PC-3 (cell line): ENCODE measurements around the gene TAOK1. TPM values are rescaled to one million over a fixed set of nuclear protein-coding genes. Genes with fewer than 3 reads are reported as not detected.

Experiments
- ATAC-seq: fragments of 200-7000 bp; cut with Tn5 transposase; 2 replicates; pipeline ENCODE4 v1.9.1; 2020; ENCODE audit warnings: mild to moderate bottlenecking, moderate library complexity
- BruUV-seq: library from RNA; stranded (reverse); fragments of 400-500 nt; replicated peaks from 2 replicates; lab custom pipeline; 2021; lab: Mats Ljungman, UMichigan
- CTCF ChIA-PET: fragments of 300-600 bp; sonication (Branson Sonifier 250); formaldehyde crosslinking; loops from one replicate; lab custom pipeline; 2022; ENCODE audit warnings: antibody characterized with exemption; lab: Charles Lee
- POLR2A ChIA-PET: fragments of 300-600 bp; sonication (Branson Sonifier 250); formaldehyde crosslinking; loops from one replicate; lab custom pipeline; 2022; ENCODE audit warnings: antibody characterized with exemption; ENCODE audit not compliant: unreplicated experiment; lab: Charles Lee
- DNase-seq: peaks from one replicate; pipeline ENCODE4 v3.0.0-alpha.2; 2015
- H2AFZ ChIP-seq: fragments of 300-600 bp; sonication (generic); 2 replicates; pipeline ENCODE4 v1.6.0; 2016; ENCODE audit warnings: antibody characterized with exemption, low read length
- H3F3A ChIP-seq: fragments of 300-600 bp; sonication (generic); one replicate; pipeline ENCODE4 v1.6.0; 2017; ENCODE audit warnings: antibody characterized with exemption, low read length, control low read depth, mild to moderate bottlenecking; ENCODE audit not compliant: unreplicated experiment
- H3K27ac ChIP-seq: fragments of 300-600 bp; sonication (generic); 2 replicates; pipeline ENCODE4 v1.5.1; 2016; ENCODE audit warnings: mild to moderate bottlenecking, low read length
- H3K27me3 ChIP-seq: fragments of 300-600 bp; sonication (generic); 2 replicates; pipeline ENCODE4 v1.6.1; 2016; ENCODE audit warnings: low read length, mixed read lengths
- H3K36me3 ChIP-seq: fragments of 300-600 bp; sonication (generic); 2 replicates; pipeline ENCODE4 v1.6.1; 2016; ENCODE audit warnings: low read depth, mixed run types, low read length, mixed read lengths
- H3K4me1 ChIP-seq: fragments of 300-600 bp; sonication (generic); 2 replicates; pipeline ENCODE4 v1.5.1; 2016; ENCODE audit warnings: low read length; ENCODE audit not compliant: insufficient read depth
- H3K4me2 ChIP-seq: fragments of 300-600 bp; sonication (generic); 2 replicates; pipeline ENCODE4 v1.6.0; 2016; ENCODE audit warnings: low read length
- H3K4me3 ChIP-seq: fragments of 300-600 bp; sonication (generic); 2 replicates; pipeline ENCODE4 v1.5.1; 2016; ENCODE audit warnings: mild to moderate bottlenecking, low read length, mixed read lengths
- H3K79me2 ChIP-seq: fragments of 300-600 bp; sonication (generic); 2 replicates; pipeline ENCODE4 v1.6.1; 2017; ENCODE audit warnings: low read length, mixed read lengths
- H3K9ac ChIP-seq: fragments of 300-600 bp; sonication (generic); 2 replicates; pipeline ENCODE4 v1.6.0; 2016; ENCODE audit warnings: mild to moderate bottlenecking, low read length
- H3K9me2 ChIP-seq: fragments of 300-600 bp; sonication (generic); replicated peaks from 2 replicates; pipeline ENCODE4 v1.6.1; 2016; ENCODE audit warnings: mixed run types, low read length, mixed read lengths
- H3K9me3 ChIP-seq: fragments of 300-600 bp; sonication (generic); 2 replicates; pipeline ENCODE4 v1.6.1; 2016; ENCODE audit warnings: low read length, mixed read lengths
- H4K20me1 ChIP-seq: fragments of 300-600 bp; sonication (generic); 2 replicates; pipeline ENCODE4 v1.6.1; 2016; ENCODE audit warnings: low read length, mixed read lengths
- CTCF ChIP-seq: fragments of 300-600 bp; sonication (generic); conservative IDR thresholded peaks from 2 replicates; pipeline ENCODE4 v1.5.1; 2017; ENCODE audit warnings: antibody characterized with exemption, low read depth, mild to moderate bottlenecking, low read length
- EZH2 ChIP-seq: fragments of 300-600 bp; sonication (generic); IDR thresholded peaks from one replicate; pipeline ENCODE4 v1.6.1; 2017; ENCODE audit warnings: antibody characterized with exemption, mild to moderate bottlenecking, low read length; ENCODE audit not compliant: unreplicated experiment
- EZH2phosphoT487 ChIP-seq: fragments of 300-600 bp; sonication (generic); IDR thresholded peaks from 2 replicates; pipeline ENCODE4 v1.6.1; 2018; ENCODE audit warnings: mild to moderate bottlenecking, antibody characterized with exemption, low read length, borderline replicate concordance
- intact Hi-C: fragments of 100-400 bp; cut with micrococcal nuclease; formaldehyde crosslinking; loops from 2 replicates; pipeline ENCODE4 v1.9.0; 2023
- total RNA-seq: library from RNA; depleted of rRNA; stranded (reverse); fragments of >200 nt; gene quantifications from 2 replicates; pipeline ENCODE4 v1.2.3, GENCODE V29; 2014

Gene TAOK1
- total RNA-seq, 1 experiment from 2014 or later = 17.3 TPM

- Histone ChIP-seq H3K4me3 (no peak overlapping the region), H3F3A (no peaks in the 10 kb centered on the region), H4K20me1 (no peaks in the 10 kb centered on the region), H3K9me3 (no peaks in the 10 kb centered on the region), H3K27me3 (no peaks in the 10 kb centered on the region), H3K9ac (no peak overlapping the region), H3K27ac (no peak overlapping the region), H2AFZ (no peak overlapping the region), H3K9me2 (no peaks in the 10 kb centered on the region), H3K4me1 (no peaks in the 10 kb centered on the region), H3K36me3 (no peaks in the 10 kb centered on the region), H3K79me2 (no peaks in the 10 kb centered on the region), H3K4me2 (no peak overlapping the region)
- DNase-seq = no peak
- TF ChIP-seq CTCF = no peak
- TF ChIP-seq EZH2phosphoT487 = no peak
- TF ChIP-seq EZH2 = no peak
- ChIA-PET POLR2A (no interaction called here), CTCF (no interaction called here)
- no TSS peak for BruUV-seq
- no peak for ATAC-seq
- intact Hi-C loops = no loop called here
Measured at GRCh38 chr17:29346462-29346861, 43.7 kb upstream of the TAOK1 start.

- Histone ChIP-seq H3K27me3 (no peaks in the 10 kb centered on the region), H3K4me1 (no peaks in the 10 kb centered on the region), H3K9me3 (no peaks in the 10 kb centered on the region), H4K20me1 (no peaks in the 10 kb centered on the region), H3K4me3 (no peak overlapping the region), H3K79me2 (no peaks in the 10 kb centered on the region), H3K9ac (no peak overlapping the region), H3K36me3 (no peaks in the 10 kb centered on the region), H3F3A (no peaks in the 10 kb centered on the region), H3K4me2 (no peak overlapping the region), H2AFZ (no peak overlapping the region), H3K27ac (no peak overlapping the region), H3K9me2 (no peaks in the 10 kb centered on the region)
- ATAC-seq = no peak
- ChIA-PET CTCF (interaction anchor here (0.6 kb wide), 1 partner anchor 49 kb away, joined by 4 read pairs; no protein-coding TSS in a partner anchor), POLR2A (no interaction called here)
- intact Hi-C loops = no loop called here
- peak; percentile 4 for DNase-seq
- TF ChIP-seq CTCF (no peak), EZH2 (no peak), EZH2phosphoT487 (no peak)
- BruUV-seq = no TSS peak
Measured at GRCh38 chr17:29347831-29348629, 42.1 kb upstream of the TAOK1 start.

- BruUV-seq = no TSS peak
- H3K9me2 ChIP-seq = no peaks in the 10 kb centered on the region
- TF ChIP-seq EZH2 = no peak
- no peak for TF ChIP-seq CTCF
- no peak for TF ChIP-seq EZH2phosphoT487
- no peaks in the 10 kb centered on the region for H3K79me2 ChIP-seq
- H3K4me1 ChIP-seq = no peaks in the 10 kb centered on the region
- H2AFZ ChIP-seq = no peak overlapping the region
- ChIA-PET CTCF (interaction anchor here (0.5 kb wide), 2 partner anchors 173 to 183 kb away, joined by 3 to 6 read pairs; no protein-coding TSS in a partner anchor), POLR2A (interaction anchor here (0.6 kb wide), 1 partner anchor 159 kb away, joined by 4 read pairs; no protein-coding TSS in a partner anchor)
- intact Hi-C loops = no loop called here
- H3K27ac ChIP-seq = no peak overlapping the region
- no peaks in the 10 kb centered on the region for H3K36me3 ChIP-seq
- no peaks in the 10 kb centered on the region for H3K9me3 ChIP-seq
- H3K27me3 ChIP-seq = no peaks in the 10 kb centered on the region
- no peaks in the 10 kb centered on the region for H4K20me1 ChIP-seq
- H3F3A ChIP-seq = no peaks in the 10 kb centered on the region
- DNase-seq = no peak
- H3K9ac ChIP-seq = no peak overlapping the region
- no peak for ATAC-seq
- no peak overlapping the region for H3K4me2 ChIP-seq
- no peak overlapping the region for H3K4me3 ChIP-seq
Measured at GRCh38 chr17:29349409-29349808, 40.8 kb upstream of the TAOK1 start.
